Stimulated activated CD8-positive, alpha-beta memory T cell treated with anti-CD3 and anti-CD28 coated beads, Interleukin-7, amount 100 ng/mL, for 4 hours (primary cell): ENCODE measurements around the gene CCER1.

Experiments used
- DNase-seq, 2 donors: peaks; one replicate each; pipeline ENCODE4 v3.0.0-alpha.2; 2020; ENCODE audit warnings: low read depth in 2 of 2

Gene CCER1

DNA sequence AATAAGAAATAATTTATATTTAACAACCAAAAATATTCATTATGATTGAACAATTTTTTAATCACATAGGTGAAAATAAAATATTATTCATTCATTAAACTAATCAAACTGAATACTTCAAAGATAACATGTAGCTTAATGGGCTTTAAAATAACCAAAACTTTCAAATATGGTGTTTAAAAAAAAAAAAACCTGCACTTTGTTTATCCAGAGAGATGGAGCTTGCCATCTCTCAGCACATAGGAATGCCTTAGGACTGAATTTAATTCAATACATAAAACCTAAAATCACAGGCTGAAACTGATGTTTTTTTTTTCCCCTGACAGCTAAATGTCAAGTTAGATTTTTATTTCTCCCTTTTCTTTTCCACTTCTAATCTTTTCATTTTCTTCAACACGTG lies 14.4 kb upstream of the CCER1 start:
- DNase-seq, result no peak

DNA sequence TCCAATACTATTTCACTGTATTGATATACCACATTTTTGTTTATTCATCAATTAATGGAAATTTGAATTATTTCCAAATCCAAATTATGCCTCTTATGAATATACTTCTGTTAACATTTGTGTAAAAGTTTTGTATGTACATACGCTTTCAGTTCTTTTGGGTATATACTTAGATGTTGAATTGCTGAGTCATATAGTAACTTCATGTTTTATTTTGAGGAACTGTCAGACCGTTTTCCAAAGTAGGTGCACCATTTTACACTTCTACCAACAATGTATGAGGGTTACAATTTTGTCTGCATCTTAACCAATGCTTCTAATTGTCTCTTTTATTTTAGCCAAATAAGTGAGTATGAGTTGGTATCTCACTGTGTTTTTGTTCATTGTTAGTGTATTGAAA lies 10.2 kb upstream of the CCER1 start:
- DNase-seq, result no peak

DNA sequence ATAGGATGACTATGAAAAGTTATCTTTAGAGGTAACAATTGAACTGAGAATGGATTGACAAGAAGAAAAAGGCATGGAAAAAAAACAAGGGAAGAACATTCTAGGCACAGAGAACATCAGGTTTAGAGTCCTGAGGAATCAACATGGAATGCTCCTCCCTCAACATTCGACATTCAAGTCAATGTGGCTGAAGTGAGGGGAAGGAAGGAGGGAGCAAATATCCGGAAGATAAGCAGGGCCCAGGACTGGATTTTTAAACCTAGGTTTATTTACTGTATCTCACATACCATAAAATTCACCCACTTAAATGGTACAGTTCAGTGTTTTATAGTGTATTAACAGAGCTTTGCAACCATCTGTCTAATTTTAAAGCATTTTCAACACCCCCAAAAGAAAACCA lies 9.6 kb upstream of the CCER1 start:
- no peak for DNase-seq

DNA sequence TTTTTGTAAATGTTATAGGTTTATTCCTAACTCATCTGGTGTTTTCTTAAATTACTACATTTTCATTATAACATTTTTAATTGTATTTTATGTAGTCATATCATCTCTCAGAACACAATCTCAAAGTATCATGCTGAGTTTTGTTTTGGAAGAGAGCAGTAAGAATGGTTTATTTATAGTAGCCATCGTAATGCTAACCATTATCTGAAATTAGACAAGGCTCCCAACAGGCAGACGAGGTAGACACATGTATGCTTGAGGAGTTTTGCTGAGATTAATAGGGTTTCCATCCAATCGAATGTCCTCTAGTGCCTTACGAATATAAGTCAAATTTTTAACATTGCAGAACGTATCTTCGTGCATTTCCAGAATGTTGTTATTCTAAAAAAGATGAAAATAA lies 9.0 kb upstream of the CCER1 start:
- no peak for DNase-seq

DNA sequence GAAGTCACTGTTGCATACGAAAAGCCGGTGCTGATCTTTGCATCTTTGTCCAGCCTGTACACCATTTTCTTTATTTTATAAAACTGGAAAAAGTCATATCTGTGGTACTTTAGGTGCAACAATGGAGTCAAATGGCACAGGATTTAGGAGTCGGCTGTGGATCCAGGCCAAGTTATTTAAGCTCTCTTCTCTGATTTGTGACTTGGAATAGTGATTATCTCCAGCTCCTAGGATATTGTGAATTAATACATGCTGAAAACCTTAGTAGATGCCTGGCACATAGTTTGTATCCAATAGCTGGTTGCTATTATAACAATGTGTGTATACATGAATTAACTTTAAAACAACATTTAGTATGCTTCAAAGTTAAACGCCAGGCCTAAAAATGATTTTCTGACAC lies 6.2 kb upstream of the CCER1 start:
- DNase-seq, result no peak

DNA sequence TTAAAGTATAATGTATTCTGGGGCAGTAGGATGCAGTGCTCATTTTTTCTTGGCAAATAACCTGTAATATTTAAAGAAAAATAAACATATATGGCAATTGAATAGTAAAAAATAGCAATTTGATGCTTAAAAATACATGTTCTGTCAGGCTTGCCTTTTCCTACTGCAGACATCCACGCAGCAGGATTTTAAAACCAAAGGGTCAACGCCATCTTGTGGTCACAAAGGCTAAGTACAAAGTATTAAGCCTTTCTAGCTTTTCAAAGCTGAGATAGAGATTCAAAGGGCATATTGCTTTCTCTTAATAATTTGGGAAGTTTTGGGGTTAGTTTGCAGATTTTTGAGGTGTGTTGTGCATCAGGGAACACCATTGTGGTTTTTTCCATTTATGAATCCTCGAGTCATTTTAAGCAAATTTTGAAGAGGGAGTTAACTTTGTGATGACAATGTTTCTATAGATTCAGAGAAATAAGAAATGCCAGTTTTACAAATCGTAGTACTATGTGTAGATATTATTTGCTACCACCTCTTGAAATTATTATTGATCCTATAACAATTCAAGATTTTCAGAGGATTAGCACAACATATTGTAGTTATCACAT lies 4.7 kb upstream of the CCER1 start:
- no peak for DNase-seq

DNA sequence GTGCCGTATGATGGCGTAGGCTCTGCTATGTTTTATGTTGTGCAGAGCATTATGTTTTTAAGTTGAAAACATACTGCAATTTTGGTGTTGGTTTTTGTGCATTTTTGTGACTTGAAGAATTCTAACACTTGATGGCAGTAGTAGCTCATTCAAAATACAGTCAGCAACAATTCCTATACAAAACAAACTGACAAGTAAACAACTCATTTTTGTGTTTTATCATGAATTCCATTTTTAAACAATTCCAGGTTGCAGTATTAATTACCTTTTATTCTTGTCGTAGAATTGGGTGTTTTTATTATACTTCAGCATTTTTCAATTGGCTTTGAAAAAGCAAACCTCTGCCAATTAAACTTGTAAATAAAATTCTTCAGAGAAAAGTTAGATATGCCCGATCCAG lies 4.1 kb upstream of the CCER1 start:
- DNase-seq, result no peak

DNA sequence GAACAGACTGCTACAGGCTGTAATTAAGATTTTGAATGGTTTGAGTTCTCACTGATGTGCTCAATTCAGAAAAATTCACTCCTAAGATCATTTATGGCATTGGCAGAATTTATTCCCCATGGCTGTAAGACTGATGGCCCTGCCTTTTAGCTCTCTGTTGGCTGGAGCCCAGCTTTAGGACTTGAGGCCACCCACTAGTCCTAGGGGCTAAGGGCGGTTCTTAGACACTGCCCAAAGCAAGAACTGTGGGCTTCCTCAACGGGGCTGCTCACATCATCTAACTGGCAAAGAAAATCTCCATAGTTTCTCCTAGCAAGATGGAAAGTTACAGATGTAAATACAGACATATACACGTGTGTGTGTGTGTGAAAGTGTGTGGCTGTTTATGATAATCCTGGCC lies 3.4 kb upstream of the CCER1 start:
- no peak for DNase-seq

DNA sequence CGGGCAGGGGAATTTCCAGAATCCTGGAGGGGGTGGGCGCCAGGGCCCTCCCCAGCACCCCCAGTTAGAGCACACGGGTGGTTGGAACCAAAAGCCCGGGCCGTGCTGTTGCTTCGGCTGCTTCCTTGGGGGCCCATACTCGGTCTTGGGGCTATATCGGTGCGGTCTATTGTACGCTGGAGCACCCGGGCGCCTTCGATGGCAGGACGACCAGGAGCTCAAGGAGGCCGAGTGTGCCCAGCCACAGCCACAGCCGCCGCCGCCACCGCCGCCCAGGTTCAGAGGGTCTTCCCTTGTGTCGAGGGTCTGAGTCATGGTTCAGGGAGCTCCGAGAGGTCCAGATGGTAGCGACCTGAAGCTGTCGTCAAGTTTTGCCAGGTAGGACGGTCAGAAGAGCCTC lies 548 bp downstream of the CCER1 start:
- no peak for DNase-seq

DNA sequence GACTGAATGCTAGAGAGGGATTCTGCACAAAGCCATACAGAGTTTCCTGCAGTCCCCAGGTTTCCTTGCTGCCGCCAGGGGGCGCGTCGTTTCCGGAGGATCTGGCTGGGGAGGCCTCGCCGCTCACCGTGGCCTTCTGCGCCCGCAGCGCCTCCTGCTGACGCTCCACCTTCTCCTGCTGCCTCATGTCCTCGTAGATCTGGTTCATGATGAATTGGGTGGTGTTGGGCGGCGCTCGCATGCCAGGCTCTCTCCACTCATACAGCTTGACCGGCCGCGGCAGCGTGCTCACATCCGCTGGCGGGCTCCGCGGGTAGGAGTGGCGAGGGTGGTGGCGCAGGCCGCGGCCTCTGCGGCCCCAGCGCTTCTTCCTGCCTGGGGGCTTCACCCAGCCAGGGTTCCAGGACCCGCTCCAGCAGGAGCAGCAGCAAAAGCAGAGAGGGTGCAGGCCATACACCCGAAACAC lies 987 bp downstream of the CCER1 start:
- DNase-seq, result no peak

DNA sequence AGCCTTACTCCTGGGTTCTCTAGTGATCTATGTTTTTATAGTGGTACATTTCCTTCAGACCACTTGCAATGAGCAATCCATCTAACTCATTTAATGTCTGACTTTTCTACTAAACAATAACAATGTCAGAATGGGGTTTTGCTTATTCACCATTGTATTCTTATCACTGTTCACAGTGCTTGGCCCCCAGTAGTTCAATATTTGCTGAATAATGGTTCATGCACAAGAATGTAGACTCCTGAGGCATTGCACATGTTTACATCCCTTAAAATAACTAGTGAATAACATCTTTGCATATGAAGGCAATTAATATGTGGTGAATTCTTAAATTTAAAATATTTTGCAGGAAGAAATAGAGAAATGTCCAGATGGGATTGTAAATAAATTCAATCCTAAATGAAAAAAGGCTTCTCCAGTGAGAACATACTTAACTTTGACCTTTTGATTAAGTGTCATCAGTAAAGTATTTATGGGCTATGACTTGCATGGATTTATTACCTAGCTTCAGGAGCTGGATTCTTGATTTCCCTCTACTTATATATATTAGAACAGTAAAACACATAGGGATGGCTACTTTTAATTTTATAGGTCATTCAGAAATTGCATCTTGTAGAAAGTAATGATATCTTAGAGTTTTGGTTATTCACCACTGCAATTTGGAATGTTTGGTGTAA lies 3.4 kb downstream of the CCER1 start:
- no peak for DNase-seq

DNA sequence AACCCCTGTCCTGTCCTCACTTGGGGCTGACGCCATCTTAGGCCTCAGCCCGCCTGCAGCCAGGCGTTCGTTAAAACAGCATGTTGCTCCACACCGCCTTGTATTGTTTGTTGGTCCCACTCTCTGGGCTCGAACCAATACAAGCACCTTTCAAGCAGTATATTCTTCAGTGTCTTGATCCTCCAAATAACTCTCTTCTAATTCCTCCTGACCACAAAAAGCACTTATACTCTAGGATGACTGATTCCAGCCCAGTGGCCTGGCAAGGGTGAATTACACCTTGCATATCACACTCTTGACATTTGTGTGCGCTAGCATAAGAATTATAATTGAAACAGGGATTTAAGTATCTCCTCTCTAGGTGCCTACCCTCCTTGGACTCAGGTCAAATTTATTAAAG lies 7.1 kb downstream of the CCER1 start:
- DNase-seq, result no peak

DNA sequence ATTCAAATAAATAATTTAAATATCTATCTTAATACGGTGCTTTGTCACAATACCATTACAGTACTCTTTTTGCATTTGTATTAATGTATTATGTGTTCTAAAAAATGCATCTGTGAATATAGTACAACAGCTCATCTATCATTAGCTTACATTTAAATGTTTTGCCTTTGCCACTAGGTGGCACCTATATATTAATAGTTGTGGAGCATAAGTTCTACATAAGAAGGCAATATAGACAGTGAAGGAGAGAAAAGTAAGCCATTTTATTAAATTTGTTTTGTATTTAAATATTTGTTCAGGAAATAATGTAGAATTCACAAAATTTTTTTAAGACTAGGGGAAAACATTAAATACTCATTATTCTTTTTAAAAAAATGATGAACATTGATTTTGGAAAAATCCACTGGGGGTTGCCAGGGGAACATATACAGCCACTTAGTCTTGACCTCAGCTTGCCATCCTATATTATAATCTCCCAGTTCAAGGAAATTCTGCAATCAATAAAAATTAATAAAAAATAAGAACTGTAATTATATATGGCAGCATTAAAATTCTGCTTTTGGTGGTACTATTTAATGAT lies 9.8 kb downstream of the CCER1 start:
- no peak for DNase-seq

DNA sequence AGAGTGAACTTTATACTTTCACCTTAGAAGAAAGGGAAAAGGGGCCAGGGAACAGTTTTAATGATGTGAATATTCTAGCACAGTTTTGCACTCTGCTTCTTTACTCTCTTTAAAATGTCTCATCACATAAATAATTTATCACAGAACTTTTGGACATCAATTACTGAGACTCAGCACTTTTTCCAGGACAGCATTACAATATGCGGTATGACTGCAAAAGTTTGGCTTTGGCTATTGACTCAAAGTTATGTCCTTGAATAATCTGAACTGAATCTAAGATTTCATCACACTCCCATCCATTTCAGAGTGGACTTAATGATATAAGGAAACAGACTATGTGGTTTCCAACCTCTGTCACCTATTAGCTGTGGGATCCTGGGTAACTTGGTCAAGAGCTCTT lies 11.7 kb downstream of the CCER1 start:
- DNase-seq, result no peak

DNA sequence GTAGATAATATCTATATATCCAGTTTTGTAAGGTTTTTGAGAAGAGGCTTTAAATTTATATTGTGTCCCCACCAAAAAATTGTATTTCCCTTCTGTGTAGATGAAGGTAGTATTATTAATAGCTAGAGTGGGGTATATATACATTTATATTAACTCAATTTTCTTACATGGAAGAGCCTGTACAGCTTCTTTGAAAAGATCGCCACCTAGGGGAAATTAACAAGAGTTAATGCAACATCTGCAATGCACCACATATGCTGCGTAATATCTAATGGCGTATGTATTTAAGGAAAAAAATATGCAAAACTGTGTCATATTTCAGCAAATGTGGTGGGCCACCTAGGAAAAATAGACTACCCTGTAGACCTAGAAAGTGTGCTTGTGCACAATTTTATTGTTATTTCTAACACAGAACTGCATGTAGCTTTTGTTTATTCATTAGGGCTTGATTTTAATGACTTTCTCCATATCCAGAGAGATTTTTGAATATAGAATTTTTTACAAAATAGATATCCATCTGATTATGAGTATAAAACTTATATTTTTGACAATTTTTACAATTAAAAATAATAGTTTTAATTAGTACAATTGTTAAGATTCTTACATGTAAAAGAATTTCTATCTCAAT lies 14.0 kb downstream of the CCER1 start:
- no peak for DNase-seq

DNA sequence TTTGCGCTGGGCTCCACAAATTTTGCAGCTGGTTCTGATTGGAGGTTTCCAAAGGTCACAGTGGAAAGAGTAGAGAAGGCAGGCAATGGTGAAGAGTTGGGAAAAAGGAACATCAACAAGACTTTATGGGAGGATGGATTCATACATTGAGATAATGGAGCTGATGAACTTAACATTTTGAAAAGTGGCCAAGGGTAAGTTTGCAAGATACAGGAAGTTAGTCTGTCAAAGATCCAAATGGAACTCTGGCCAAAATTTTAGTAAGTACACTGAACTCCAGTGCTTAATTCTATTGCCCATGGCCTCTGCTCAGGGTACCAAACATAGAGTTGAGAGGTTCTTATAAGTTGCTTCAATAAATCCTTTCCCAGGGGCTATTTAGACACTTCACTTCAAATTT lies 15.6 kb downstream of the CCER1 start:
- no peak for DNase-seq

DNA sequence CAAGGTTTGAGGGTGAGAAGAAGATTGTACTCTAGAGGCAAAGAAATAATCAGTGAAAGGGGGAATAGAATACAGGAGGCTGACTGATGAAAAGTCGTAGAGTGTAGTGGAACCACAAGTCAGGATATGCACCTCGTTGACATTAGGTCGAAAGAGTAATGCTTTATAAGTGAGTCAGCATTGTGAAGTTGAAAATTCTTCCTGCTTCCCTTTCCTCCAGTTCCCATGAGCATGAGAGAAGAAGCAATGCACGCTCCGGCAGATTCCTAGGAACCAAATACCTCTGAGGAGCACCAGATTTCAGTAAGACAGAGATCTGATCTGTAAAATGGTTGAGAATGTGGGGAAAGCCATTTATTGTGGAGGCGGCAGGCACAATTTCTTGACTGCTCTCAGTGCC lies 16.5 kb downstream of the CCER1 start:
- DNase-seq, result no peak

DNA sequence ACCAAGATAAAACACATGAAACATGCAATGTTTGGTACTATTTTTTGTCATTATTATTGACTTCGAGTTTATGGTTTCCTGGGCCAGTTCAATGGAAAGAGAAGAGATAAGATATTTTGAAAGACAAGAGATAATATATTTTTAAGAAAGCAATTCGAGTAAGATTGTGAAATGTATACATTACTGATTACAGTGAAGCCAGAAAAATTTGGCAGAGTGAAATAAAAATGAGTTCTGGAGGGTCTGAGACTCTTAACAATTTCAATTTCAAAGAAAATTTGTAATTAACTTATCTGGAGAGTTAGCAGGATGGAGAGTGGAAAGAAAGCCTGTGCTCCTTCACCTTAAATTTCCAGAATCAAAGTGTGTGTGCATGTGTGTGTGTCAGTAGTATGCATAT lies 17.3 kb downstream of the CCER1 start:
- DNase-seq, result no peak

DNA sequence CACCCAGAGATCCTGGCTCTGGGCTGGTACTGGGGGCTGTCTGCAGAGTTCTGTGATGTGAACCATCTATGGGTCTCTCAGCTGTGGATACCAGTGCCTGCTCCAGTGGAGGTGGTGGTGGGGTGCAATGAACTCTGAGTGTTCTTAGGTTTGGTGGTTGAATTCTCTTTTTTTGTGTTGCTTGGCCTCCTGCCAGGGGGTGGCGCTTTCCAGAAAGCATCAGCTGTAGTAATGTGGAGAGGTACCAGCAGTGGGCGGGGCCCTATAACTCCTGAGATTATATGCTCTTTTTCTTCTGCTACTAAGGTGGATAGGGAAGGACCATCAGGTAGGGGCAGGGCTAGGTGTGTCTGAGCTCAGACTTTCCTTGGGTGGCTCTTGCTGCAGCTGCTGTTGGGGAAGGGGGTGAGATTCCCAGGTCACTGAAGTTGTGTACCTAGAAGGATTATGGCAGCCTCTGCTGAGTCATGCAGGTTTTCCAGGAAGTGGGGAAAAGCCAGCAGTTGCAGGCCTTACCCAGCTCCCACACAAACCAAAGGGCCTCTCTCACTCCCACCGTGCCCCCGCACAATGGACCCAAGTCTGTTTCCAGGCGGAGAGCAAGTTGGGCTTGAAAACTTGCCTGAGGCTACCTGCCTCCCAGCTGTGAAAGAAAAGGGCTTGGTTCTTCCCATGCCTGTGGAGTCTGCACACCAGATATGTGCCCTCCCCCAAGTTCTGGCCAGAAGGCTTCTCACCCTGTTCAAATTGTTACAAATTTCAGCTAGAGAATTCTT lies 18.6 kb downstream of the CCER1 start:
- no peak for DNase-seq

DNA sequence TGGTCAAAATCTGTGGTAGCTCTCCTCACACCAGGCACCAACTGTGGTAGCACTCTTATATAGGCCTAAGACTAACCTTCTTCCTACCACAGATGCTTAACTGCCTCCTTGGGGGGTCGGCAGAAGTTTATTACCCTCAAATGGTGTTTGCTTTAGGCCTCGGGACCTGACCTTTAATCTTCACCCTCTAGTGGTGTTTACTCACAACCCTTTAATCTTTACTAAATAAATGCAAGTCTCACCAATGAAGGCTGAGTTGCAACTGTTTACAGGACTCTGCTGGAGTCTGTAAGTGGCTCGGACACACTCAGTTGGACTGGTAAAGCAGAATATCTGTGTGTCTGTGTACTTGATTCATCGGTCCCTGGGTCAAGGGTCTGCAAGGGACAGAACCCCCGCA lies 29.4 kb downstream of the CCER1 start:
- DNase-seq, result no peak

DNA sequence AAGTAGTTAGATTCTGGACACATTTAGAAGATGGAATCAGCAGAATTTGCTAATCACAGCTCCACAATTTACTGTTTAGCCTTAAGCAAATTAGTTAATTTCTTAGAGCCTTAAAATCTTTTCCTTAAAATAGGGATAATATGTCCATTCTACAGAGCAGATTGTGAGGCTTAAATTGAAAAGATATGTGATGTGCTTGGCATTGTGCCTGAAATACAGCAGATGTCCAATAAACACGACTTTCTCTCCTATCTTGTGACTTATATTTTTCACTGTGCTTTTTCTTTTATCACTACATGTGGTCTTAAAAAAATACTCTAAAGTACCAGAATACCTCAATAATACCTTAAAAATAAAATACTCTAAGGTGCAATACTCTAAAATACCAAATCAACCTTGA lies 30.6 kb downstream of the CCER1 start:
- DNase-seq, result no peak

DNA sequence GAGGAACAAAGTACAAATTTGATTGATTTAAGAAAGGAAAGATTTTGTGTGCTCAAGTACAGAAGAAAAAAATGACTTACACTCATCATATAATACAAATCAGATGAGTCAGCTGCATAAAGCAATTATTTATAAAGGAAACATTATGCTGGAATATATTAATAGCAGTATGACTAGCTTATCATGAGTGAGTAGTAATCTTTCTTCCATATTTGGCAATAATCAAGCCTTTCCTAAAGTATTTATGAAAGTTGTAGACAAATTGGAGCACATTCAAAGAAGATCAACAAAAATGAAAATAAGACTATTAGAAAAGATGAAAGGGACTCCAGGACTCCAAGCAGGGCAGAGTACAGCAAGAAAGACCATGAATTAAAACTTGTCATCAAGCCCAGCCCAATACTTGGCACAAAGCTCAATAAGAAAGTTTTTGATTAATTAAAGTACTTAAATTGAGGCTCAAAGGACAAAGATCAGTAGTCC lies 32.8 kb downstream of the CCER1 start:
- DNase-seq, result no peak
